Brain pericyte (primary cell): Measurements from ENCODE around the gene ZSWIM3.

Experiments
- DNase-seq: peaks from one replicate; pipeline ENCODE4 v3.0.0-alpha.2; 2012; ENCODE audit warnings: low read depth, low spot score

Gene ZSWIM3

DNA sequence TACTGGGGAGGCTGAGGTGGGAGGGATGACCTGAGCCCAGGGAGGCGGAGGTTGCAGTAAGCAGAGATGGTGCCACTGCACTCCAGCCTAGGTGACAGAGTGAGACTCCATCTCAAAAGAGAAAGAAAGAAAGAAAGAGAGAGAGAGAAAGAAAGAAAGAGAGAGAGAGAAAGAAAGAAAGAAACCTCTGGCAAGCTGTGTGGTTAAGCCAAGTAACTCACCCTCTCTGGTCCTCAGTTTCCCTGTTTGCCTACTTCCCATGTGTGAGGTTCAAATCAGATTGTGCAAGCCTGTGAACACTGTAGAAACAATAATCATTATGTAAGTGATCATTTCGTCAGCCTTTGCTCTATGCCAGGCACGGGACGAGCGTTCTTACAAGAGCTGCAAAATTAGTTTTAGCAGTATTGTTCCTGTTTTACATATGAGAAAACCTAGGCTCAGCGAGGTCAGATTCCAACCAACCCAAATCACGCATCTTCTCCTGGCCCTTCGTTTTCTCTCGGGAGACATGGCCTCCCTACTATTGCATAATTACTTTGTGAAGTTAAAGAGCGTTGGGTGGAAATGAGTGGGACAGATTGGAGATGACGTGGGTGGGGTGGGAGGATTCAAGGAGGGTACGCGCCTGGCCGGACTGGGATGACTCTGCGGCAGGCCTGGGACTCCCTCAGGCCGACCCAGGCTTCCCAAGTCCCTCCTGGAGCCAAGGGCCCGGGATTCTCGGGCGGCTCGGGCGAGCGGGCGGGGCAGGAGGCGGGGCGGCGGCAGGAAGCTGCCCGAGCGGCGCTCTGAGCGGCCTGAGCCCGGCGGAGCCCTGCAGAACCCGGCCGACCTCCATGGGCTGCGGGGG, 24.2 kb upstream of the ZSWIM3 start, which contains the start of gene SNX21:
Gene SNX21, plus strand, starts transcription at position 770 of the 853 bp plus-strand sequence. CDS start 121 bp downstream, outside the sequence.
- DNase-seq: peak; percentile 53

DNA sequence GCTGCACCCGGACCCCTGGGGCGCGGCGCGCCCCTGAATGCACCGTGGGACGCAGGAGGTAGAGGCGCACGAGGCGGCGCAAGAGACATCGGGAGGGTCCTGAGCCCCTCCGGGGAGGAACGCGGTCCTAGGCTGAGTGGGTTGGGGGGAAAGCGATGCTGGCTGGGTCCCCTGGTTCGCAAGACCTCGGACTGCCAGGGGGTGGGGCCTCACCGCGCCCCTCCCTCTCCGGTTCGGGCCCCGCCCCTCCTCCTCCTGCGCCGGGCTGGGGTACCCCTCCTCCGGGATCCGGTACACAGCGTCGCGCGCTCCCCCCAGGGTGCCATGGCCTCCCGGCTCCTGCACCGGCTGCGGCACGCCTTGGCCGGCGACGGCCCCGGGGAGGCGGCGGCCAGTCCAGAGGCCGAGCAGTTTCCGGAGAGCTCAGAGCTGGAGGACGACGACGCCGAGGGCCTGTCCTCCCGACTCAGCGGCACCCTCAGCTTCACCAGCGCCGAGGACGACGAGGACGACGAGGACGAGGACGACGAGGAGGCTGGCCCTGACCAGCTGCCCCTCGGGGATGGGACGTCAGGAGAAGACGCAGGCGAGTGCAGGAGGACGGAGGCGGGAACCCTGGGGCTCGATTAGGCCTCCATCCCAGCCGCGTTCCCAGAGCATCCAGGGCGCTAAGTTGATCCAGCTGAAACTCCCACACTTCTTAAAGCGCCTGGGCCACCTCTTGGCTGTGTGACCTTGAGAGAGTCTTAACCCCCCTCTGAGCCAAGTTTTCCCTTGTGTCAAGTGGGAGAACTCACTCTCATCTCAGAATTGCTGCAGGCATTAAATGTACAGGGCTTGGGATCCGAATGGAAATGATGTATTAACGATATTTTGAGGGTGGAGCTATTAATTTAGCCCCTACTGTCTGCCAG, 23.3 kb upstream of the ZSWIM3 start:
- peak; percentile 34 for DNase-seq

DNA sequence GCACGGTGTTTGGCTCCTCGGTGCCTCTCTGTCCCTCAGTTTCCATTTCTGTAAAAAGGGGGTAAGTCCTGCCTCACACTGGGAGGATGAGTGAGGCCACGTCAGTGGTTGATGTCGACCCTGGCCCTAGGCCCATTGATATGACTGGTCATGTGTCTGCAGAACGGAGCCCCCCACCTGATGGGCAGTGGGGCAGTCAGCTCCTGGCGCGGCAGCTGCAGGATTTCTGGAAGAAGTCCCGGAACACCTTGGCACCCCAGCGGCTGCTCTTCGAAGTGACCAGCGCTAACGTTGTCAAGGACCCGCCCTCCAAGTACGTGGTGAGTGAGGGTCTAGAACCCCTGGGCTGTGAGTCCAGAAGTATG, 22.6 kb upstream of the ZSWIM3 start:
- DNase-seq: no peak

DNA sequence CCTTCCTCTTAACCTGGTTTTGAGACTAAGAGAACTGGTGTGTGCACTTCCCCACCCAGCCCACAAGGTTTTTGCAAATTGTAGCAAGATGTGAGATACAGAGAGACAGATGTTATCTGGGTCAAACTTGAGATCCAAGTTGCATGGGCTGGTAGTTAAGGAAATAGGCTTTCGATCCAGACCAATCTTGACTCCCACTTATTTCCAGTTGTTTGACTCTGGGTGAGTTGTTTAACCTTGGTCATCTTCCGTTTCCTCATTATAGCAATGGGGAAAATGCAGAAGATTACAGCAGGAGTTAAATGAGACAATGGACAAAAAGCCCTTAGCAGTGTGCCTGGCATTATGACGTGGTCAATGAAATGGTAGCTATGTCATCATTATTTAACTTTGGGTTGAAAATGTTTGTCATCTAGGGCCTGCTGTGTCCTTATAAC, 22.1 kb upstream of the ZSWIM3 start:
- no peak for DNase-seq

DNA sequence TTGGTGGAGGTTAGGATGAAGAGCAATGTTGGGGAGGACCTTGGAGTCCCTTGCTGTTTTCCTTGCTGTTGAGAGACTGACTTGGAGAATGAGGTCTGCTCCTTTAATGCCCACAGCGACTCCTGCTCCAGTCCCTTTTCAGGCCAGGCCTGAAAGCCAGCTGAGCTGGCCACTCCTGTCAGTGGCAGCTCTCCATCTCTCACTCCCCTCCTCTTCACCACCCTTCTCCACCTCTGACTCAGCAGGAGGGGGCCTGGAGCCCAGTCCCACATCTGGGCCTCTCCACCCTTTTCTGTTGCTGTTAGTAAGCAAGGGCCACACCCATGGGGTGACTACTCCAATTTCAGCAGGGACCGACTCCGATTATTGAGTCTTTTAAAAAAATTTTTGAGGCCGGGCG, 21.6 kb upstream of the ZSWIM3 start:
- DNase-seq: no peak

DNA sequence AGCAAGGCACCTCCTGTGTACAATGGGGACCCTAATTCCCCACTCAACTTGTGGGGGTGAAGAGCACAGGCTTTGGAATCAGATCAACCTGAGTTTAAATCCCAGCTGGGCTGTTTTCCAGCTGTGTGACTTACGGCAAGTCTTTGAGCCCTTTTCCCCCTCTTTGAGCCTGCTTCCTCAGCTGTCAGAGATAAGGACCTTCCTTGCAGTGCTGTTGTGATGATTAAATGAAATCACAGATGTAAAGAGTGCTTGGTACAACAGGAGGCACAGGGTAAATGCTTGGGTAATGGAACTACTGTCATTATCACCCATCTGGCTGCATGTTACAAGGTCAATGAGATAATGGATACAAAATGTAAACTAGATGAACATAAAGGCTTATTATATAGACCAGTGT, 20.6 kb upstream of the ZSWIM3 start:
- no peak for DNase-seq

DNA sequence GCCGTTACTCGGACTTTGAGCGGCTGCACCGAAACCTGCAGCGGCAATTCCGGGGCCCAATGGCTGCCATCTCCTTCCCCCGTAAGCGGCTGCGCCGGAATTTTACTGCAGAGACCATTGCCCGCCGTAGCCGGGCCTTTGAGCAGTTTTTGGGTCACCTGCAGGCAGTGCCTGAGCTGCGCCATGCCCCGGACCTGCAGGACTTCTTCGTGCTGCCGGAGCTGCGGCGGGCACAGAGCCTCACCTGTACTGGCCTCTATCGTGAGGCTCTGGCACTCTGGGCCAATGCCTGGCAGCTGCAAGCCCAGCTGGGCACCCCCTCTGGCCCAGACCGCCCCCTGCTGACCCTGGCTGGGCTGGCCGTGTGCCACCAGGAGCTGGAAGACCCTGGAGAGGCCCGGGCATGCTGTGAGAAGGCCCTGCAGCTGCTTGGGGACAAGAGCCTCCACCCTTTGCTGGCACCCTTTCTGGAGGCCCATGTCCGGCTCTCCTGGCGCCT, 16.7 kb upstream of the ZSWIM3 start:
- DNase-seq: no peak

DNA sequence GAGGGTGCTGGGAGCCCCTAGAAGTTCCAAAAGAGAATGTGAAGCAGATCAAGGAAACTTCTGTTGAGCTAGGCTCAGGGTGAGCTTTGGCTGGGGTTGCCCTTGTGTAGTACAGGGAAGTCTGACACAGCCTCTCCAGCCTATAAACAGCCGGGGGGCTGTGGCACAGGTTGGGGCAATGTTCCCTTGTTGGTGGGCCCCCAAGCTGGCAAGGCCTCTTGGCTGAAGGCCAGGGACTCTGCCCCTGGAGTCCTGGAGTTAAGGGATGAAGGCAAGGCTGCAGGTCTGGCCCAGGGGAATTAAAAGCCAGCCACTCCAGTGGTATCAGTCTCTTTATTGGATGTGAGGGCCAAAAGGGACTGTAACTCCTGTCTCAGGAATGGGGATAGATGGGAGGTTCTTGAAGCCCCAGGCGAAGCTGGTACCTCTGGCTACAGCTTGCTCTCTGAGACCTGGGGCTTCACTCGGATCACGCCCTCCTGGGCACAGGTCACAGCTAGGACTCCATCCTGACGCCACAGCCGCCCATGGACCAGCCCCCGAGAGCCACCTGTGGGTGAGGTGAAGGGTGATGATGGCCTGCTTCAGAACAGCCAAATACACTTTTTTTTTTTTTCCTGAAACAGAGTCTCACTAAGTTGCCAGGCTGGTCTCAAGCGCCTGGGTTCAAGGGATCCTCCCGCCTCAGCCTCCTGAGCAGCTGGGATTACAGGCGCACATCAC, 15.8 kb upstream of the ZSWIM3 start:
- DNase-seq: no peak

DNA sequence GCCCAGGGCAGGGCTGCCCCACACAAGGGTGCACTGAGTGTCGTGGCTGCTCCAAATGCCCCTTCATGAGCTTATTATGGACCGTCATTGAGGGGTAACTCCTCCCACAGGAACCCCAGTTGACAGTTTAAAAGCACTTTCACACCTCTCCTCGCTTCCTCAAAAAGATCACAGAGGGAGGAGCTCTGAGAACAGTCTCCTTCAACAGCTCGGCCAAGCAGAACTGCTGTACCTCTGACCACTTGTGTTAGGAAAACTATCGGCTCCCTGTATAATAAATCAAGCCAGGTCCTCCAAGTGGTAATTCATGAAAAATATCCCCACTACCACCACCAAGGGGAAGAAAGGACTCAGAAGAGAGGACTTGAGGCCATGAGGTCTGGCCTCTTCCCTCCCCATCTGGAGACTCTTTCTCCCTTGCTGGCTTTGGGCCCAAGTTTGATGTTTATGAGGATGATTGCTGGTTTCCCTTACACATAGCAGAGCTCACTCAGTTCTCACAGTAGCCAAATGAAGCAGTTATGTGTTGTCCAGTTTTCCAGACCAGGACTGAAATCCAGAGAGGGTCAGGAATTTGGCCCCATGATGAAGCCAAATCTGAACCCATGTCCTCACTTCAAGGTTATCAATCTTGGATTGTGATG, 15.1 kb upstream of the ZSWIM3 start:
- no peak for DNase-seq

DNA sequence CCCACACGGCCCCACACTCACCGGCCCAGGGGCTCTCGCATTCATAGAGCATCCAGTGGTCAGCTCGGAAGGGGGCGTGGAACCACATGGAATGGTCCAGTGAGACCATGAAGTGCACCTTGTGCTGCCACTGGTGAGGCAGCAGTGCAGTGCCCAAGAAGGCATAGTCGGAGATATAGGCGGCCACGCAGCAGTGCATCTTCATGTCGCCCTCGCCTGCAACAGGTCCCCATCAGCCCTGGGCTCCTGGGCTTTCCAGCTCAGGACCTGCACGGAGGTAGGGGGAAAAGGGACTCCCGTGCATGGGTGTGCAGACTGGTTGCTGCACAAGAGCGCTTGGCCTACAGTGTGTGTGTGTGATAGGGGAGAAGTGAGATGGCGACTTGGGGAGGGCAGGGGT, 13.9 kb upstream of the ZSWIM3 start:
- DNase-seq: no peak

DNA sequence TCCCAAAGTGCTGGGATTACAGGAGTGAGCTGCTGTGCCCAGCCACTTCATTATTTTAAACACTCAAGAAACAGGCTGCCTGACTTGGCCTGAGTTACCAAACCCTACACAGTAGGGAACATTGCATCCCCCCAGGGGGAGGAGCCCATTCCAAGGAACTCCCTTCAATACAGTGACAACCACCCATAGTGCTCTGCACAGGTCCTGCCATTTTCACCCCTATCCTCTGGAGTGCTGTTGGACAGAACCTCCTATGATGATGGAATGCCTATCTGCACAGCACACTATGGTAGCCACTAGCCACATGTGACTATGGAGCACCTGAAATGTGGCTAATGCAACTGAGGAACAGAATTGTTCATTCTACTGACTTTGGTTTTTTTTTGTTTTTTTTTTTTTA, 12.0 kb upstream of the ZSWIM3 start:
- DNase-seq: no peak

DNA sequence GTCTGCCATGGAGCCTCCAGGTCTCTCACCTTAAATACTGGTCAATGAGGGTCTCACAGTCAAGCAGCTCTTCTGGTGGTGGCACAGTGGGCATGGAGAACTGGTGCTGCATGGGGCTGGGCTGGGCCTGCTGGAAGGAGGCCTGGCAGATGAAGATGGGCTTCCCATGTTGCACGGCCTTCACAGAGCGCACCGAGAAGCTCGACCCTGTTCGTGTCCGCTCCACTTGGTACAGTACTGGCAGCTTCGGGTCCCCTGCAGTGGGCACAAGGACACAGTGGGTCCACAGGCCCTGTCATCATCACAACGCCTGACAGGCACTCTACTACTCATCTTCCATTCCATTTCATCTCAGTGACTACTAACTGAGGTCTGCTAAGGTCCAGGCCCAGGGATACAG, 9.0 kb upstream of the ZSWIM3 start:
- DNase-seq: no peak

DNA sequence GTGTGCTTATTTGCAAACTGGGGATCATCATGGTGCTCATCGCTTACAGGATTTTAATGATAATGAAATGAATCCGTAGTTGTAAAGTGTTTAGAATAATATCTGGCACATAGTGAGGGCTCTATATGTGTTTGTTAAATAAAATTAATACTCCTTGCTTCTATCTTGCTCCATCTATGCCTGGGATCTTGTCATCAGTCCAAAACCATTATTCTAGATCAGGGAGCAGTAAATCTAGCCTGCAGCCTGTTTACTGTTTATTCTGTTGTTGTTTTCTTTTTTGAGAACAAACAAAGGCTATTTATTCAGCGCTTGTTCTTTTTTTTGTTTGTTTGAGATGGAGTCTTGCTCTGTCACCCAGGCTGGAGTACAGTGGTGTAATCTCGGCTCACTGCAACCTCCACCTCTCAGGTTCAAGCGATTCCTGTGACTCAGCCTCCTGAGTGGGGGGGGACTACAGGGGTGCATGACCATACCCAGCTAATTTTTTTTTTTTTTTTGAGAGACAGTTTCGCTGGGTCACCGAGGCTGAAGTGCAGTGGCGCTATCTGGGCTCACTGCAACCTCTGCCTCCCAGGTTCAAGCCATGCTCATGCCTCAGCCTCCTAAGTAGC, 8.3 kb upstream of the ZSWIM3 start:
- no peak for DNase-seq

DNA sequence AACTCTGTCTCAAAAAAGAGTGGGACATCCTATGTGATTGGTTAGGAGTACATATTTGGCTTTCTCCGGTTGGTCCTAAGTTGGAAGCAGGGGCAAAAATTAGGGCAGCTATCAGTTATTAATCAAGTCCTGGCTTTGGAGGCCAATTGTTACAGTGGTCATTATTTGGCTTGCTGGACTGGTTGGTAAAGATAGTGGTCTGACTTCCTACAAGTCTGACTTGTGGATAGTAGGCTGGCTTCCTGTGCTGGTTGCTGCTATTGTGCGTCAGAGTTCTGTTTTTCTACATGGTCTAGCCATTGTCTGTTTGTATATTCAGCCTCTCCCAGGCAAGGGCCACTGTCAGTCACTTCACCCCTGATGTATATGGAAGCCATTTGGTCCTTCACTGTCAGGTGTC, 7.2 kb upstream of the ZSWIM3 start:
- DNase-seq: no peak

DNA sequence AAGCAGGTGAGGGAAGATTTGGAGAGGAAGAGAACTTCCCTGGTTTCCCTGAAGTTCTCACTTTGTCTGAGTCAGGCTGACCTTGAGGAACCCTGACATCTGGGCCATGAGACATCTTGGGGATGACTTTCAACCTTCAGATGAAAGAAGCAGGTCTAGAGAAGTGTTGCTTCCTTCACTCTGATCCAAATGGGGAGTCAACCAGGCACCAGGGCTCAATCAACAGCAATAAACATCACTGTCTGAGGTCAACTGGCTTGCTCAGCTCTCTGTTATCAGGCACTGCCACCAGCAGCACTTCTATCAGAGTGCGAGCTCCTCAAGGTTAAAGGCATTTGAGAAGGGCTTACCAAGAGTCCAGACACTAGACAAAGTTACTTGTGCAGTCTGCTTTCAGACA, 6.5 kb upstream of the ZSWIM3 start:
- DNase-seq: no peak

DNA sequence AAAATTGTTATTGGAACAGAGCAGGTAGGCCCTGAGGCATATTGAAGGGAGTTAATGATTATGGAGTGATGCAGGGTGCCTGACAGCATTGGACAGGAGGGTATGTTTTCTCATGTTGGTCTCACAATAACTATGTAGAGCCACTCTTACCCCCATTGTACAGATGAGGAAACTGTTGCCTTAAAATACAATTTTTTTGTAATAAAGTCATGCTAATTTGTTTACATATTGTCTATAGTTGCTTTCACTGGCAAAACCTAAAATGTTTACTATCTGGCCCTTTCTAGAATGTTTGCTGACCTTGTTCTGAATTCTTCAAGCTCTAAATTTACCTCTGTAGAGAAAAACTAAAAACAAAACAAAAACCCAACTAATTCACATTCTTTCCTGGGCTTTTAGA, 5.9 kb upstream of the ZSWIM3 start:
- DNase-seq: no peak

DNA sequence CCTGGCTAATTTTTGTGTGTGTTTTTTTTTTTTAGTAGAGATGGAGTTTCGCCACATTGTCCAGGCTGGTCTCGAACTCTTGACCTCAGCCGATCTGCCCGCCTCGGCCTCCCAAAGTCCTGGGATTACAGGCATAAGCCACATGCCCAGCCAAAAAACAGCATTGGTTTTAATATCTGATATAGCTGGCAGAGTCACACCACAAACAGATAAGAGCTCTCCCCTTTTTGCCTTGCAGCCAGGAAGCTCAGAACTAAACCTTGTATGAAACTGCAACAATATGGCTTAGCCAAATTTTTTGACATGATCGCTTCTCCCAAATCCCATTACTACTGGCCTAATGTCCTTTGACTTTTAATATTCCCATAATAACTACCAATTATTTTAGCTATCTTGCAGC, 5.1 kb upstream of the ZSWIM3 start:
- DNase-seq: no peak

DNA sequence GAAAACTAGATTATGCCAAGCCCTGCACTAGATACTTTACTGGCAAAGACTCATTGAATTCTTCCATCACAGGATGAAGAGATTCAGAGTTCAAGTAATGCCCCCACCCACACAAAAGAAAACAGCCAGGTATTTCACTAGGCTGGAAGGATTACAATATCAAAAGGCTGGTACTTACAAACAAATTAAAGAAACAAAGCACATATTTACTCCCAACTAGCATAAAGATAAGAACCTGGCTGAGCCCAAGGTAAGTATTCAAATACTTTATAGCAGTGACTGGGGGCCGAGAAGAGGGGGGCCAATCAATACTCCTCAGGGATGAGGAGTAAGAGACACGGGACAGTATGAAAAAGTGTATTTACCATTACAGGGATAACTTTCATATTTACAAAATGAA, 3.9 kb upstream of the ZSWIM3 start:
- no peak for DNase-seq

DNA sequence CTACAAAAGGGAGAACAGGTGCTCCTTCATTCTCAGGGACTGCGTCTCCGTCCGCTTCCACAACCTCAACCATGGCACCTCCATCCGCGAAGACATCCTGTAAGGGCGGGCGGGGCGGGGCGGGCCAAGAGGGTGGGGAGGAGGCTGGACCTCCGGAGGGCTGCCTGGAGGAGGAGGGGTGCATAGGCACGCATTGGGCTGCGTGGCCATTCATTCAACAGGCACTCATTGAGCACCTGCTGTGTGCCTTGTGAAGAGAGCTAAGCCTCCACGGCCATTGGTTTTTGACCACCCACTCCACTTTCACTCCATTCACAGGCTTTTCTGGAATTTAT, 435 bp downstream of the ZSWIM3 start:
- DNase-seq: no peak

DNA sequence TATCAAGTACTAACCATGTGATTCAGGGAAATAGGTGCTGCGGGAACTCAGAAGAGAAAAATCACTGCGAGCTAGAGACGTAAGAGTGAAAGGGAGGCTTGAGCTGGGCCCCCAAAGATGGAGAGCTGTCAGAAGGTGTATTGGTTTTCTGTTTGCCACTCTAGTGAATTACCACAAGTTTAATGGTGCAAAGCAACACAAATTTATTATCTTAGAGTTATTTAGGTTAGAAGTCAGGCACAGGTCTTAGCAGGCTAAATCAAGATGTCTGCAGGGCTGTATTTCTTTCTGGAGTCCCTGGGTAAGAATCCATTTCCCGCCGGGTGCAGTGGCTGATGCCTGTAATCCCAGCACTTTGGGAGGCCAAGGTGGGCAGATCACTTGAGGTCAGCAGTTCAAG, 2.5 kb downstream of the ZSWIM3 start:
- DNase-seq: no peak
